ENCODE data around the gene NTRK3.

Gene NTRK3

GRCh38 chr15:88256279-88257230 is at the start of gene NTRK3:
NTRK3 (minus strand) TSS chr15:88256739; CDS start chr15:88256153, 586 bp downstream.
- DNase-seq (ENCODE audit: low read depth): no peak

GRCh38 chr15:88303395-88303794 is 46.9 kb upstream of the NTRK3 start:
- no peak for DNase-seq (ENCODE audit: low read depth)

GRCh38 chr15:88302373-88302772 is 45.8 kb upstream of the NTRK3 start:
- no peak for DNase-seq (ENCODE audit: low read depth)

GRCh38 chr15:88301311-88301710 is 44.8 kb upstream of the NTRK3 start:
- no peak for DNase-seq (ENCODE audit: low read depth)

- no peak for DNase-seq (ENCODE audit: low read depth)
Measured at GRCh38 chr15:88300861-88301260, 44.3 kb upstream of the NTRK3 start.

- DNase-seq (ENCODE audit: low read depth): no peak
Measured at GRCh38 chr15:88300089-88300488, 43.5 kb upstream of the NTRK3 start.

- no peak for DNase-seq (ENCODE audit: low read depth)
Measured at GRCh38 chr15:88299497-88299896, 43.0 kb upstream of the NTRK3 start.

- DNase-seq (ENCODE audit: low read depth): no peak
Measured at GRCh38 chr15:88288661-88289060, 32.1 kb upstream of the NTRK3 start.

- DNase-seq (ENCODE audit: low read depth): no peak
Measured at GRCh38 chr15:88288206-88288605, 31.7 kb upstream of the NTRK3 start.

GRCh38 chr15:88284318-88284998 is 27.9 kb upstream of the NTRK3 start:
- no peak for DNase-seq (ENCODE audit: low read depth)

GRCh38 chr15:88282614-88283013 is 26.1 kb upstream of the NTRK3 start:
- DNase-seq (ENCODE audit: low read depth): no peak

- no peak for DNase-seq (ENCODE audit: low read depth)
Measured at GRCh38 chr15:88276821-88277410, 20.4 kb upstream of the NTRK3 start.

- DNase-seq (ENCODE audit: low read depth): no peak
Measured at GRCh38 chr15:88275804-88276203, 19.3 kb upstream of the NTRK3 start.

GRCh38 chr15:88274553-88275460 is 18.3 kb upstream of the NTRK3 start:
- peak; percentile 10 for DNase-seq (ENCODE audit: low read depth)

- DNase-seq (ENCODE audit: low read depth): no peak
Measured at GRCh38 chr15:88272421-88272820, 15.9 kb upstream of the NTRK3 start.

GRCh38 chr15:88269356-88270062 is 13.0 kb upstream of the NTRK3 start:
- DNase-seq (ENCODE audit: low read depth): no peak

- no peak for DNase-seq (ENCODE audit: low read depth)
Measured at GRCh38 chr15:88267720-88268119, 11.2 kb upstream of the NTRK3 start.

GRCh38 chr15:88266170-88266569 is 9.6 kb upstream of the NTRK3 start:
- no peak for DNase-seq (ENCODE audit: low read depth)

GRCh38 chr15:88264622-88265021 is 8.1 kb upstream of the NTRK3 start:
- no peak for DNase-seq (ENCODE audit: low read depth)

- no peak for DNase-seq (ENCODE audit: low read depth)
Measured at GRCh38 chr15:88262064-88262463, 5.5 kb upstream of the NTRK3 start.

GRCh38 chr15:88258093-88258641 is 1.6 kb upstream of the NTRK3 start:
- DNase-seq (ENCODE audit: low read depth): no peak
